ENCODE data around the gene GALNT18.

The GALNT18 gene

DNA sequence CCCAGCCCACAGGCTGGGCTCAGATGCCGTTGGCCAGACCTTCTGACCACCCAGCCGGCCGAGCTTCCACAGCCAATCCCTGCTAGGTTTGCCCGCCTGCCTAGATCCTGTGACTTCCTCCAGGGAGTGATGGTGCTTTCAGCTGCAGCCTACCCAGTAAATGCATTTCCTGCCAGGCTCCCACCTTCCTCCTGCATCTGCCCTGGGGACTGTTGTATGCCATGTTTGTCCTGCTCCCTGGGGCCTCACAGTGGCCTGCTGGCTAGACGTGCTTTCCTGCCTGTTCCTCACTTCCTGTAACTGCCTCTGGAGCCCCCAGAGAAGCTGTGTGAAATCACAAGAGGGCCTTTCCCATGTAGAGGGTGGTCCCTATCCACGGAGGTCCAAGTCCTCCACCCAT lies 86.2 kb downstream of the GALNT18 start:
- Histone ChIP-seq H3K9ac (ENCODE audit: low read depth in 1 of 2, low read length in 2 of 2) (no peak overlapping the region), H3K27ac (ENCODE audit: low read depth in 2 of 2, low read length in 2 of 2) (no peak overlapping the region), H3K4me1 (ENCODE audit: control insufficient read depth in 2 of 2, insufficient read depth in 2 of 2, low read length in 2 of 2) (peaks cover 0 to 3% of the 10 kb centered on the region in 2 donors)

DNA sequence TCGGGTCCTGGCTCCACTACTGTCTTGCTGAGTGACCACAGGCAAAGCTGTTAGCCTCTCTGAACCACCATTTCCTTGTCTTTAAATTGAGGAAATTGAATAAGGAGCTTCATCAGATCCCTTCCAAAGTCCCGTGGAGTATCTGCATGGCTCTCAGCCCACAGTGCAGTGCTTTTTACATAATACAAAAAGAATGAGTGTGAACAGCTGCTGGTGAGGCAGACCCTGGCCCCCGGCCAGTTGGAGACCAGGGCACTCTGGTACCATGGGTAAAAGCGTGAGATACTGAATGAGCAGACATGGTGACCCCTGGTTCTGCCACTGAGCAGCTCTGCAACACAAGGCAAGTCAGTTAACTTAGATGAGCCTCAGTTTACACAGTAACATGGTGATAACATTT lies 86.8 kb downstream of the GALNT18 start:
- peaks cover 0 to 3% of the 10 kb centered on the region in 2 donors for H3K4me1 ChIP-seq (ENCODE audit: control insufficient read depth in 2 of 2, insufficient read depth in 2 of 2, low read length in 2 of 2)
- H3K27ac ChIP-seq (ENCODE audit: low read depth in 2 of 2, low read length in 2 of 2) = no peak overlapping the region
- no peak overlapping the region for H3K4me3 ChIP-seq (ENCODE audit: low read length in 2 of 2)
- H3K9ac ChIP-seq (ENCODE audit: low read depth in 1 of 2, low read length in 2 of 2) = no peak overlapping the region
- H3K9me3 ChIP-seq (ENCODE audit: control insufficient read depth in 2 of 2, low read length in 2 of 2) = no peaks in the 10 kb centered on the region
- H3K27me3 ChIP-seq (ENCODE audit: control insufficient read depth in 2 of 2, insufficient read depth in 2 of 2, low read length in 2 of 2) = no peaks in the 10 kb centered on the region
- no peaks in the 10 kb centered on the region for H3K36me3 ChIP-seq (ENCODE audit: control insufficient read depth in 2 of 2, insufficient read depth in 2 of 2, low read length in 2 of 2)

More for the DNA sequence above, 86.2 kb downstream of the GALNT18 start:
- Histone ChIP-seq H3K27me3 (ENCODE audit: control insufficient read depth in 2 of 2, insufficient read depth in 2 of 2, low read length in 2 of 2) (no peaks in the 10 kb centered on the region), H3K36me3 (ENCODE audit: control insufficient read depth in 2 of 2, insufficient read depth in 2 of 2, low read length in 2 of 2) (no peaks in the 10 kb centered on the region), H3K9me3 (ENCODE audit: control insufficient read depth in 2 of 2, low read length in 2 of 2) (no peaks in the 10 kb centered on the region), H3K4me3 (ENCODE audit: low read length in 2 of 2) (no peak overlapping the region)

DNA sequence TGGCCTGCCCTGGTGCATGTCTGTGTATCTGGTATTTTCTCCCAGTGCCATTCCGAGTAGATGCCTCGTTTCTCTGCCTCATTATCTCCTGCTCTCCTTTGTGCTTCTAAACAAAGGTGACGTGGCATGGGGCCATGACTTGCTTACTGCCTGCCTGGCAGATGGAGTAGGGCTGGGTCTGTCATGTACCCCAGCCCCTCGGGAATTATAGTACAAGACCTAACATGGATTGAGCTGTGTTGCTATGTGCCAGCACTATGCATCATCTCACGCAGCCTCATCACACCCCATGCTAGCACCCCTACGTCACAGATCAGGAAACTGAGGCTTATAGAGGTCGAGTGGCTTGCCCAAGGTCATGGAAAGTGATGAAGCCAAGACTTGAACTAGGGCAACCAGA lies 88.1 kb downstream of the GALNT18 start:
- Histone ChIP-seq H3K4me1 (ENCODE audit: control insufficient read depth in 2 of 2, insufficient read depth in 2 of 2, low read length in 2 of 2) (peaks cover 0 to 3% of the 10 kb centered on the region in 2 donors), H3K27ac (ENCODE audit: low read depth in 2 of 2, low read length in 2 of 2) (no peak overlapping the region)

DNA sequence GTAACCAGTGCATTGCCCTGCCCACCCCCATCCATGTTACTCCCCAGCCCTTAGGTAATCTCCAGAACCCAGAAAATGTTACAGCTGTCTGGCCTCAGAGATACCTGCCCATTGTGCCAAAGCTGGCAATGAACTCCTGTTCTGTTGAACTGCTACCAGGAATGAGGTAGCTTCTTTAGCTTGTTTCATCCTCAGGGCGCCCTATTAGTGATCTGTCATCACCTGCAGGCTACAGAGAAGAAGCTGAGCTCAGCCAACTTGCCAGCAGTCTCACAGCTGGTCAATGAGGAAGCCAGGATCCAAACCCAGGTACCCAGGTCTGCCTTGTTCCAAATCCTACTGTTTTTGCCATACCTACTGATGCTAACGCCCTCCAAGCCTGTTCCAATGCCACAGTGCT lies 88.7 kb downstream of the GALNT18 start:
- Histone ChIP-seq H3K4me3 (ENCODE audit: low read length in 2 of 2) (no peak overlapping the region), H3K36me3 (ENCODE audit: control insufficient read depth in 2 of 2, insufficient read depth in 2 of 2, low read length in 2 of 2) (no peaks in the 10 kb centered on the region), H3K27ac (ENCODE audit: low read depth in 2 of 2, low read length in 2 of 2) (no peak overlapping the region), H3K9ac (ENCODE audit: low read depth in 1 of 2, low read length in 2 of 2) (no peak overlapping the region), H3K27me3 (ENCODE audit: control insufficient read depth in 2 of 2, insufficient read depth in 2 of 2, low read length in 2 of 2) (no peaks in the 10 kb centered on the region), H3K9me3 (ENCODE audit: control insufficient read depth in 2 of 2, low read length in 2 of 2) (no peaks in the 10 kb centered on the region), H3K4me1 (ENCODE audit: control insufficient read depth in 2 of 2, insufficient read depth in 2 of 2, low read length in 2 of 2) (peaks cover 0 to 1% of the 10 kb centered on the region in 2 donors)

More for the DNA sequence above, 88.1 kb downstream of the GALNT18 start:
- Histone ChIP-seq H3K4me3 (ENCODE audit: low read length in 2 of 2) (no peak overlapping the region), H3K27me3 (ENCODE audit: control insufficient read depth in 2 of 2, insufficient read depth in 2 of 2, low read length in 2 of 2) (no peaks in the 10 kb centered on the region), H3K9ac (ENCODE audit: low read depth in 1 of 2, low read length in 2 of 2) (no peak overlapping the region), H3K9me3 (ENCODE audit: control insufficient read depth in 2 of 2, low read length in 2 of 2) (no peaks in the 10 kb centered on the region), H3K36me3 (ENCODE audit: control insufficient read depth in 2 of 2, insufficient read depth in 2 of 2, low read length in 2 of 2) (no peaks in the 10 kb centered on the region)

DNA sequence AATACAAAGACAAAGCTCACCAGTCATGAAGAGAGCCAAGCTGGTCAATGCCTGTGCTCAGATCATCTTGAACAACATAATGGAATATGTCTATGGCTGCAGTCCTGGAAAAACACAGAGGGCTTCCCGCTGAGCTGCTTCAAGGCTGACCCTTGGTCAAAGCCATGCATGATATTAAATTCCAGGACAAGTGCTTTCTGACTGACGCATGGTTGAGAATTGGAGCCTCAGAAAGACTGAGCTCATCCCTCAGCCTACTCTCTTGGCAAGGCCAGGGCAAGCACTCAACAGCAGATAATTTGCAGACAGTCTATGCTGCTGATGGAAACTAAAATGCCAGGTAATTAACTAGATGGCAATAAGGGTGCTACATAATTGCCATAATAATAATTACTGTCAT lies 89.2 kb downstream of the GALNT18 start:
- Histone ChIP-seq H3K27me3 (ENCODE audit: control insufficient read depth in 2 of 2, insufficient read depth in 2 of 2, low read length in 2 of 2) (no peaks in the 10 kb centered on the region), H3K27ac (ENCODE audit: low read depth in 2 of 2, low read length in 2 of 2) (no peak overlapping the region)

DNA sequence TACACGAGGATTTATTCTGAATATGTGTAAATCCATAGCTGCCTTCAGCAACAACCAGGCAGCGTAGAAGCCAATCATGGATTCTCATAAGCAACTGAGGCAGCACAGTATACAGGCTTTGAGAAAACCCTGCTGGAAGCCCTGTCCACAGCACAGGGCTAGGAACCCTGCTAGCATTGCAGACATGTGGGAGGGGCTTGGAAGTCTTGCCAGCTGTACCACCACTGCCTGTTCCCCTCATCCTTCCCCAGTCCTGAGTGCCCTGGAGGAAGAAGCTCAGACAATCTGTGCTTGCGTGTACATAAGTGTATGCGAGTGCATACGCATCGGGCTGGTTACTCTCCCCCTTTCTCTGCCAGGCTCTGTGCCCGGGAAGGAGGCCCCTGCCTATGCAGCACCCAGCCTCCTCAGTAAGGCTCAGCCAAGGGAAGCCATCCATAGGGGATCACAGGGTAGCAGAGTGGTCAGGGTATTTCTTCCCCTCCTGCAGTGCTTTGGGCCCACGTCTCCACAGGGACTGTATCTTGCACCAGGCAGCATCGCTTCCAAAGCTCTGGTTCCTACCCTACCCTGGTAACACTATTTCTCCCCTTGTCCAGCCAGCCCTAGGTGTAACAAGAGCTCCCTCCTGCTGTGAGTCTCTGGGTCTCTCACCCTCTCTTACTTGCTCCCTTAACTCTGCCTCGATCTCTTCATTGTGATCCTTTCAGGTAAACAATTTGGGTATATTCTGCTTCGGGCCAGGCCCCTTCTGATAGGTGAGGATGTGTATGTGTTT lies 90.5 kb downstream of the GALNT18 start:
- no peak overlapping the region for H3K4me3 ChIP-seq (ENCODE audit: low read length in 2 of 2)
- H3K9me3 ChIP-seq (ENCODE audit: control insufficient read depth in 2 of 2, low read length in 2 of 2) = no peaks in the 10 kb centered on the region
- no peaks in the 10 kb centered on the region for H3K36me3 ChIP-seq (ENCODE audit: control insufficient read depth in 2 of 2, insufficient read depth in 2 of 2, low read length in 2 of 2)
- H3K27me3 ChIP-seq (ENCODE audit: control insufficient read depth in 2 of 2, insufficient read depth in 2 of 2, low read length in 2 of 2) = no peaks in the 10 kb centered on the region
- H3K9ac ChIP-seq (ENCODE audit: low read depth in 1 of 2, low read length in 2 of 2) = no peak overlapping the region
- H3K4me1 ChIP-seq (ENCODE audit: control insufficient read depth in 2 of 2, insufficient read depth in 2 of 2, low read length in 2 of 2) = no peaks in the 10 kb centered on the region
- H3K27ac ChIP-seq (ENCODE audit: low read depth in 2 of 2, low read length in 2 of 2) = no peak overlapping the region

More for the DNA sequence above, 89.2 kb downstream of the GALNT18 start:
- Histone ChIP-seq H3K9ac (ENCODE audit: low read depth in 1 of 2, low read length in 2 of 2) (no peak overlapping the region), H3K4me1 (ENCODE audit: control insufficient read depth in 2 of 2, insufficient read depth in 2 of 2, low read length in 2 of 2) (no peaks in the 10 kb centered on the region), H3K9me3 (ENCODE audit: control insufficient read depth in 2 of 2, low read length in 2 of 2) (no peaks in the 10 kb centered on the region), H3K36me3 (ENCODE audit: control insufficient read depth in 2 of 2, insufficient read depth in 2 of 2, low read length in 2 of 2) (no peaks in the 10 kb centered on the region), H3K4me3 (ENCODE audit: low read length in 2 of 2) (no peak overlapping the region)

DNA sequence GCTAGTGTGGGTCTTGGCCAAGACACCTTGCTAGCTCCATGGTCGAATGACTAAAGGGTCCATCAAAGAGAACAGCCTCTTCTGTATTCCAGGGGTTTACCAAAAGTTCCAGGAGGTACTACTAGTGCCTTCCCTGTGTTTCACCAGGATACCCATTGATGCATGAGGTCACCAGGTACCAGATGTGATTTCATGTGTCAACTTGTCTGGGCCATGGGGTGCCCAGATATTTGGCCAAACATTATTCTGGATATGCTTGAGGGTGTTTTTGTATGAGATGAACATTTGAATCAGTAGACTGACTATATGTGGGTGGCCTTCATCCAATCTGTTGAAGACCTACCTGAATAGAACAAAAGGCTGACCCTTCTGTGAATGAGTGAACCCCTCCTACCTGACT lies 92.8 kb downstream of the GALNT18 start:
- Histone ChIP-seq H3K27me3 (ENCODE audit: control insufficient read depth in 2 of 2, insufficient read depth in 2 of 2, low read length in 2 of 2) (no peaks in the 10 kb centered on the region), H3K27ac (ENCODE audit: low read depth in 2 of 2, low read length in 2 of 2) (no peak overlapping the region), H3K9ac (ENCODE audit: low read depth in 1 of 2, low read length in 2 of 2) (no peak overlapping the region), H3K9me3 (ENCODE audit: control insufficient read depth in 2 of 2, low read length in 2 of 2) (no peaks in the 10 kb centered on the region), H3K4me3 (ENCODE audit: low read length in 2 of 2) (no peak overlapping the region), H3K36me3 (ENCODE audit: control insufficient read depth in 2 of 2, insufficient read depth in 2 of 2, low read length in 2 of 2) (no peaks in the 10 kb centered on the region), H3K4me1 (ENCODE audit: control insufficient read depth in 2 of 2, insufficient read depth in 2 of 2, low read length in 2 of 2) (no peaks in the 10 kb centered on the region)

DNA sequence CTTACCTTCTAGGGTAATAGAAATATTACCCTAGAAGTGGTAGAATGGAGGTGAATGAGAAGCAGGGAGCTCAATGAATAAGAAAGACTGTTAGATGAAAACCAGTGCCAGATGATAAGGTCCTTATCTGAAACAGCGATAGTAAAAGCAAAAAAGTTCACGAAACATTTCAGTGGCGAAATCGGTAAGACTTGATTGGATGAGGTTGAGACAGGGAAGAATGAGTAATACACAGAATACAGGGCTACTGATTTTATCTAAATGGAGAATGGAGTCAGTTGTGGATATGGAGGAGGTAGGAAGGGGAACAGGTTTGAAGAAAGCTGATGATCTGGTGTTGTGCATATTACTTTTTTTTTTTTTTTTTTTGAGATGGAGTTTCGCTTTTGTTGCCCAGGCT lies 96.5 kb downstream of the GALNT18 start:
- Histone ChIP-seq H3K9ac (ENCODE audit: low read depth in 1 of 2, low read length in 2 of 2) (no peak overlapping the region), H3K36me3 (ENCODE audit: control insufficient read depth in 2 of 2, insufficient read depth in 2 of 2, low read length in 2 of 2) (no peaks in the 10 kb centered on the region), H3K27ac (ENCODE audit: low read depth in 2 of 2, low read length in 2 of 2) (no peak overlapping the region), H3K27me3 (ENCODE audit: control insufficient read depth in 2 of 2, insufficient read depth in 2 of 2, low read length in 2 of 2) (no peaks in the 10 kb centered on the region), H3K9me3 (ENCODE audit: control insufficient read depth in 2 of 2, low read length in 2 of 2) (no peaks in the 10 kb centered on the region), H3K4me3 (ENCODE audit: low read length in 2 of 2) (no peak overlapping the region), H3K4me1 (ENCODE audit: control insufficient read depth in 2 of 2, insufficient read depth in 2 of 2, low read length in 2 of 2) (no peaks in the 10 kb centered on the region)

DNA sequence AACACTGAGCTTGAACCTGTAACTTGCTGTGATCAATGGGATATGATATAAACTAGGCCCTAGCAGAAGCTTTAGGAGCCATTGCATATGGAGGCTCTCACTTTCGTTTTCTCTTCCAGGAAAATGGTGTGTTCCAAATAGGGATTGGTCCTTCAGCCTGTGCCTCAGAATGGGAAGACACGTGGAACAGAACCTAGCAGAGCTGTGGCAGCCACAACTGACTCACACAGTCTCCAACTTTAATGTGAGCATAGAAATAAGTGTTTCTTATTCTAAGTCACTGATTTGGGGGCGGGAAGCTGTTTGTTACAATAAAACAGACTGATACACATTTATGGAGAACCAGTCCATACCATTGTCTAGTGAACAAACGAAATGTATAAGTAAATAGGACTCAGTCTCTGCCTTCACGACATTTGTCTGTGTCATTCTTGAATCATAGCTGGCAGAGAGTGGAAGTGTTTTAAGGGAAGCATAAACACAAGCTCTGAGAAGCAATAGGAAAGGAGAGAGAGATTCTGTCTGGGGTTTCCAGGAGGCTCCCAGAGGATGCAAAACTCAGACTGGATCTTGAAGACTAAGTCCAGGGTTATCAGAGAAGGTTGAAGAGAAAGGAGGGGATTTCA lies 97.3 kb downstream of the GALNT18 start:
- H3K9ac ChIP-seq (ENCODE audit: low read depth in 1 of 2, low read length in 2 of 2) = no peak overlapping the region
- H3K9me3 ChIP-seq (ENCODE audit: control insufficient read depth in 2 of 2, low read length in 2 of 2) = no peaks in the 10 kb centered on the region
- no peak overlapping the region for H3K27ac ChIP-seq (ENCODE audit: low read depth in 2 of 2, low read length in 2 of 2)
- no peaks in the 10 kb centered on the region for H3K4me1 ChIP-seq (ENCODE audit: control insufficient read depth in 2 of 2, insufficient read depth in 2 of 2, low read length in 2 of 2)
- no peak overlapping the region for H3K4me3 ChIP-seq (ENCODE audit: low read length in 2 of 2)
- H3K27me3 ChIP-seq (ENCODE audit: control insufficient read depth in 2 of 2, insufficient read depth in 2 of 2, low read length in 2 of 2) = no peaks in the 10 kb centered on the region
- H3K36me3 ChIP-seq (ENCODE audit: control insufficient read depth in 2 of 2, insufficient read depth in 2 of 2, low read length in 2 of 2) = no peaks in the 10 kb centered on the region

DNA sequence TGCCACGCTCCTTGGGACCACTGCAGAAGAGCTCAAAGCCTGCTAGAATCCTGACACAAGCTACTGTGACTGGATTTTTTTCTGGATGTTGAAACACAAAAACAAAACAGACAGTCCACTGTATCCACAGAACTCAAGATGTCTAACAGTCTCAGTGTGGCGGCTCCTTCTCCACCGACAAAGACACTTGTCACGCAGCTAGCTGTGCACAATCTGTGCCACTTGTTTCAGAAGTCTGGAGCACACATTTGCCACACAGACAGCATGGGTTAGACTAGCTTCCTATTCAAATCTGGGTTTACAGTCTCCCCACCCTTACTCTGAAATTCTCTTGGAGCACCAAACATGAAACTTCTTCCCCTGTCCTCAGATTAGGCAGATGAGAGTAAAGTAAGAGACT lies 99.2 kb downstream of the GALNT18 start:
- H3K9ac ChIP-seq (ENCODE audit: low read depth in 1 of 2, low read length in 2 of 2) = no peak overlapping the region

More for the DNA sequence above, 99.2 kb downstream of the GALNT18 start:
- Histone ChIP-seq H3K4me3 (ENCODE audit: low read length in 2 of 2) (no peak overlapping the region), H3K9me3 (ENCODE audit: control insufficient read depth in 2 of 2, low read length in 2 of 2) (no peaks in the 10 kb centered on the region), H3K36me3 (ENCODE audit: control insufficient read depth in 2 of 2, insufficient read depth in 2 of 2, low read length in 2 of 2) (no peaks in the 10 kb centered on the region), H3K4me1 (ENCODE audit: control insufficient read depth in 2 of 2, insufficient read depth in 2 of 2, low read length in 2 of 2) (no peaks in the 10 kb centered on the region), H3K27me3 (ENCODE audit: control insufficient read depth in 2 of 2, insufficient read depth in 2 of 2, low read length in 2 of 2) (no peaks in the 10 kb centered on the region), H3K27ac (ENCODE audit: low read depth in 2 of 2, low read length in 2 of 2) (no peak overlapping the region)

All from mucosa of rectum (tissue), 2 donors.